HG03460 (cell line): ENCODE data around the gene CUBN.

Experiments used
- ATAC-seq: cut with Tn5 transposase; IDR thresholded peaks from one replicate; pipeline ENCODE4 v1.9.1; 2021; ENCODE audit not compliant: unreplicated experiment

CUBN gene

DNA sequence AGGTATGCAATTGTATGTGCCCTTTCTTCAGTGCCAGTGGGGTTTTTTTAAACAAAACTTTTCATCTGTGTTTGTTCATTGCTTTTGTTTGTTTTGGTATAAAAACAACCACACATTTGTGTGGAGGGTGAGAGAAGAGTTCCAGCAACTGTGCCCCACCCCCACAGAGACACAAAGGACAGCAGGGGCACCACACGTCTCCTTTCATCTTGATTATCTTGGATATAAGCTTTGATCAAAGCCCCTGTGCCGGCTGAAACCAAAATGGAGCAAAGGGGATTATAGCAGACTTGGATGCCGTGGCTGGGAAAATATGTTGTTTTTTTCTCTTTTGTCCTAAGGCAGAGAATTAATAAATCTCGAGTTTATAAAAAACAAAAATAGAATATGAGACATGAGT lies 200.5 kb downstream of the CUBN start:
- ATAC-seq: no peak

DNA sequence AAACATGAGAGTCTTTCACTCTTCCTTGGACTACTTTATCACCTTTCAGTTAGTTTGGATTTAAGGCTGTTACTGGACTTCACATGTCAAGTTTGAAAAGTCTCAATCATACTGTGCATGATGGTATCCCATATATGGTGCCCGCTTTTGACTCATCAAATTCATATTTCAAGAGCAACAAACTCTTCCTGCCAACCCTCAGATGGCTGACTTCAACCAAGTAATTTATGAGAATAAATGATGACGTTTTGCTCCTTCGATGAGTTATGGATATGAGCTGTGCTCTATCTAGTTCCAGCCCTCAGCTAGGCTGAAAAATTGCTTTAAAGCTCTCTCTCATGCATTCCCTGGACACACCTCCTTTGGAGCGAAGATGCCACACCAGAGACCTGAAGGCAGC lies 202.1 kb downstream of the CUBN start:
- ATAC-seq: no peak

DNA sequence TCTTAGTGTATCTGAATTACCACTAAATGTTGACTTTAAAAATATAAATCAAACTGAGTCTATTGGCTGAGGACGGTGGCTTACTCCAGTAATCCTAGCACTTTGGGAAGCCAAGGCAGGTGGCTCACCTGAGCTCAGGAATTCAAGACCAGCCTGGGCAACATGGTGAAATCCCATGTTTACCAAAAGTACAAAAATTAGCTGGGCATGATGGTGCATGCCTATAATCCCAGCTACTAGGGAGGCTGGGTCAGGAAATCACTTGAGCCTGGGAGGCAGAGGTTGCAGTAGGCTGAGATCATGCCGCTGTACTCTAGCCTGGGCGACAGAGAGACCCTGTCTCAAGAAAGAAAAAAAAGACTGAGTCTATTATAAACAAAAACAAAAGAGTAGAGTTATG lies 205.9 kb downstream of the CUBN start:
- no peak for ATAC-seq

DNA sequence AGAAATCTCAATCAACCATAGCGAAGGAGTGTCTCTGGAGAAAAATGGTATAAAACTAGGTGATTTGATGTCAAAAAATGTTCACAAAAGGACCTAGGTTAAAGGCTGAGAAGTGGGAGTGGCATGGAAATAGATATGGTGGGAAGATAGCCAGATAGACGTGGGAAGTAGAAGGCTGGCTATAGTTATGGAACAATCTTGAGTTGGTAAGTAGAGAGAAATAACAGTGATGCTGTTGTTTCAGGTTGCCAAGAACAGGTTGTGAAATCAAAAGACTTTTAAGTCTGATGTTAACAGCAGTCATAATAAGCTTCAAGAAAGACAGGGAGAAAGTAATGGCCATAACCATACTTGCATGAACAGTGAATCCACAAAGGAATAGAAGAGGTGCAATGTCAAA lies 206.3 kb downstream of the CUBN start:
- no peak for ATAC-seq

DNA sequence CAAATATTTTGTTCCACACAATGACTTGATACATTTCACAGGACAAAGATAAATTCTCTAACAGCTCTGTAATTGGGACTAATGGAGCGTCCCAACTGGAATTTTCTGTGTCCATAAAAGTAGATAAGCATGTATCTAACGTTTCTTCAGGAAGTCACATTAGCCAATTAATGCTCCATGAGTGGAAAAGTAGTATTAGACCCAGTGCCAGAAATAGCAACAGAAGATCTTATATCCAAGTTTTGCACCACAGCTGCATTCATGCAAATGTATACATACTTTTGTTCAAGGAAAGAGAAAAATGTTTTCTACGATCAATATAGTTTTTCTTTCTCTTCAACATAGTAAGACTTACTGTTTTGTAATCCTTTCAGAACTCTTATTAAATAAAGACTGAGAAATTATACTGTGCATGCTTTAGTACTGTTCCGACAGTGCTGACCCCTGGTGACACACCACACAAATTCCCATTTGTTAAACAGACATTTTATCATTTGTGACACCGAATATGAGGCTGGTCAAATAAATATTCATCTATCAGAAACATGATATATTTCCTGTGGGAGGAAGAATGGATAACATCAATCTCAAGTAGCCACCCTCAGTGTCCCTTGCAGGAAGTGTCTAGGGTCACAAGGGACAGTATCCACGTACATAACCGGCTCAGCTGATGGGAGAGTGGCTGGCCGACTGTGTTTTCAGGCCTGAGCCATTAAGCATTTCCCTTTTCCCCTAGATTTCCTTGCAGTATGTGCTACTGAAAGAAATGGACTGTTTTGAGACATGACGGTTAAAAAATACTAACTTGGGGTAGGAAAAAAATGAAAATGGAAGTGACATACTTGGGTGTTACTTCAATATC lies 210.3 kb downstream of the CUBN start:
- no peak for ATAC-seq

DNA sequence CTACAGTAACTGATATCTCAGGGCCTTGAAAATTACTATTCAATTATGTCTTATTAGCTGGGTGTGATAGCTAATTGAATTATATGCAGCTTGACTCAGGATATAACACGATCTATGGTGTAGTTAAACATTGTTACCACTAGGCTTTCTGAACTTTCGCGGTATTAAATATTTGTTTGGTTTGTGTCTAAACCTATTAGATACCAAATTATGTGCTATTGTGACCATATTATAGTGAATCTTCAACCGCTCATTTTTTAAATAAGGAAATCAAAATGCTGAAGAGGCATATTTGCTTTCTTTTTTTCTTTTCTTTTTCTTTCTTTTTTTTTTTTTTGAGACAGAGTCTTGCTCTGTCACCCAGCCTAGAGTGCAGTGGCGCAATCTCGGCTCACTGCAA lies 213.1 kb downstream of the CUBN start:
- ATAC-seq: no peak

DNA sequence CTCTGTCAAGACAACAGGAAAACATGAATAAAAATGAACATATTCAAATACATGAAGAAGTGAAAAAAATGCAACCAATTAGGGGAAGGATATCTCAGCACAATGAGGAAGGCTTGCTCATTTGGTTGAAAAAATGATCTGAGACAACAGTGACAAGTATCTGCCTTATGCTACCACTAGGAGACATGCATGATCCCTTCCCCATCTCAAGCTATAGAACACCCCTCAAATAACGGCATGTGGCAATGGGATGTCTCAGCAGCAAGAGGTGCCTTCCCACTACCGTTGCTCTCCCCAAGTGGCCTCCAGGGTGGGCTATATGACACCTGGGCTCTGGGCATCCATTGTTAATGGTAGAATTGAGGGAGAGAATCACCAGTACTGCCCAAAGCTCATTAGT lies 214.3 kb downstream of the CUBN start:
- no peak for ATAC-seq

DNA sequence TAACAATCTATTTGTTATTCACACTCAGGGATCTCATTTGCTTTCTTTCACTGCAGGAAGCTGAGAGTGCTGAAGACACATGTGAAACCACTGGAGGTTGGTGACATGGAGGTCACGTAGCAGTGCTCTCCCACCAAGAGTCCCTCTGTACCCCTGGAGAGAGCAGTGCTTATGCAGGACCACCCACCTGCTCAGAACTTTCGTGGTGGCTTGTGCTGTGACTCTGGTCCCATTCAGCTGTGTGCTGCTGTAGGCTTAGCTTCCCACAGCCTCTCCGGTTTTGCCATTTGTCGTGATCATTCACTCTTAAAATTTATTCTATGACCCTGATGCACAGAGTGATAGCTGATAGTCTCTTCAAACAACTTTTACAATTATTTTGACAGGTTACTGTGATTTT lies 216.3 kb downstream of the CUBN start:
- no peak for ATAC-seq

DNA sequence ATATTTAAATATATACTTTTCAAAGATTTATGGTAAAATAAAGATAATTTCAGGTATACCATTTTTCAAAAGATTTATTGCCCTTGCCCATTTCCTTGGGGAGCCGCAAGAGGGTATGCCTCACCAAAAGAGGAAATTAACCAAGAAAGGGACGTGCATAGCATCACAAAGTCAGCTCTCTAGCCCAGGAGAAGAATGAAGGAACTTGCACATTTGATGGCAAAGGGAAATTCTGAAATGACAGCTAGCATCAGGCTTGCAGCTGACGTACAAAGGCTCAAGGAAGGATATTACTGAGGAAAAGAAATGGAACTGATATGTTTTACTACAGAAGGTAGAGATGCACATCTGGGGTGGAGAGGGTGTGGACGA lies 218.8 kb downstream of the CUBN start:
- no peak for ATAC-seq

DNA sequence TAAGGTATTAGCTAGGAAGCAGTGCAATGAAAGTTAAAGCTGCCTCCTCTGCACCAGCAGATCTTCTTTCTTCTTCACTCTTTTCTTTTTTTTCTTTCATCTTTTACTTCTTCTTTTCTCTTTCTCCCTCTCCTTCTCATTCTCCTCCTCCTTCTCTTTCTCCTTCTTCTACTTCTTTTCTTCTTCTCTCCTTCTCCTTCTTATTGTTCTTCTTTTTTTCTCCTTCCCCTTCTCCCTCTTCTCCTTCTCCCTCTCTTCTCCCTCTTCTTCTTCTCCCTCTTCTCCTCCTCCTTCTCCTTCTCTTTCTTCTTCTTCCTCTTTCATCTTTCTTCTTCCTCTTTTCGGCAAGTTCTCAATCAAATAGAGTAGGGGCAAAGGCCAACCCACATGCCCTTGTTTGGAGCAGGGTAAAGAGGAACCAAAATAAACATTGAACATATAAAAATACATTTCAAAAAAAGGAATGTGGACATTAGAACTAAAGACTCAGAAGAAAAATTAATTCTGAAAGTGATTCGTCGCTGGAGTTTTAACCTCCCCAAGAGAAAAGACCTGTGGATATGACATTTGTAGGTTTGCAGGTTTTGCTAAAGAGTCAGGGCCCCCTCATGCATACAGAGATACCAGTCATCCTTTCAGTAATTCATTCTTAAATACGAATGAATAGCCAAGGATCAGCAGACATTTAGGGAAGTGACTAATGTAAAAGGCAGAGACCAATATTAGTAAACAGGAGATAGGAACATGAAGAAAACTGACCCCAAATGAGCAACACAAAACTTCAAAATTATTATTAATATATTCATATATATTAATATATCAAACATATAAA lies 219.4 kb downstream of the CUBN start:
- no peak for ATAC-seq

DNA sequence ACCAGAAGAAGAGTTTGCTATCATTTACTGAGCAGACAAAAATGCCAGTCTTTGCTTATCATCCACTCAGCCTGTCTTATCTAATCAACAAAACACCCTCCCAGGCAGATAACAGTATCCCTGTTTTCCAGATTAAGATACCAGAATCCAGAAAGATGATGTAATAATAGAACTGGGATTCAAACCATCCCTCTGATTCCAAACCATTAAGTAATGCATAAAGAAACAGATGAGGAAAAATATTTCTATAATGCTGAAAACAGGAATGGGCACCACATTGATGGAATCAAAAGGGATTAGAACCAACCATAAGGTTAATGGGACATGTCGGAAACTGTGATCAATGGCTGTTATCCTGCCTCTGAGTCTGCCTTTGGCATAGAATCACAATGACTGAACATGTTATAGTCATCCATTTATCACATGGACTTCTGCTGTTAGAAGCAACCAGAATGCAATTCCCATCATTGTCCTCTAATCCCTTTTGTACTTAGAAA lies 220.3 kb downstream of the CUBN start:
- no peak for ATAC-seq

DNA sequence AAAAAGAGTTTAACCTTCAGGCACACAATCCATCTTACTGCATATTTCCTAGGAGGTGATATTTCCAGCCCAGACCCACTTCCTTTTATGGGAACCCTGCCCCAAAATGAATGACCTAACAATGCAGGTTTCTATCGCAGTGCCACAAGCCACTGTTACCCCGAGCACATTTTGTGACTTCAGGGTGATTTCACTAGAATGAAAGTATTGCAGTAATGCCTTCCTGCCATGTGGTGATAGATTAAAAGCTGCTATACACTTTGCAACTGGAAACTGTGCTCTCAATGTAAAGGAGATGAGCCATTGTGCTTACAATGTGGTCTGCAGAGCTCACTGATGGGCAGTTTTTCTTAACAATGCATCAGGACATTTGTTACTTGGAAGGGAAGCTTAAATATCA lies 221.9 kb downstream of the CUBN start:
- ATAC-seq: no peak

DNA sequence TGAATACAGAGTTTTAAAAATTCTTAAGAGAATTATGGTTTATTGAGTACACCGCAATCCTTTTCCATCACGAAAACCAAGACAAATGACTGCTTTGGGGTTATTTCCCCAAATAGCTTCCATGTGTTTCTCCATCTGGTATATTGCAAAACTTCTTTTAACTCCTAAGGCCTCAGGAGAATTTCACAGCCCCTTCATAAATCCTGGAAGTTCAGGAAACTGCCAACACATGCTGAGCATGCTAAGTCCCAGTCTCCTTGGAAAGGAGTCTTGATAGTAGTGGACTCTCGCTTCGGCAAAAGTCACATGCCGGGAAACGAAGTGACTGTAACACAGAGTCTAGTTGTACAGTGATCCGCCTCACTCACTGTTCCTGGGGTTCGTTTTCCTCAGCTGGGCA lies 224.3 kb downstream of the CUBN start:
- no peak for ATAC-seq

DNA sequence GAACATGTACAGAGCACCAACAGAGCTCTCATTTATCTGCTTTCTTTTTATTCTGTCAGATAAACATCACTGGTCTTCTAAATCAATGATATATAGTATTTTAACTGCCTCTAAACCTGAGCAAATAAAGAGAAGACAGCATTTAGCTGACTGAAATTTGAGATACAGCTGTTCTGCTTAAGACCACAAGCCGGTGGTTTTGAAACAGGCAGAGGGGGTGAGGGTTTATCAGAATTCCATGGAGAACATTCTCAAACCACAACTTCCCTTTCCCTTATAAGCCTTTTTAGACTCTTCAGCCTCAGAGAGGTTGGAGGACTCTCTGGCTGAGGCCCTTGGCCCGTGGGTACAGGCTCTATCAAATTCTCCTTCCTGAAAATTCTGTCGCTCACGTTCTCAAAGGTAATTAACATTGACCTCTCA lies 225.0 kb downstream of the CUBN start:
- ATAC-seq: no peak

DNA sequence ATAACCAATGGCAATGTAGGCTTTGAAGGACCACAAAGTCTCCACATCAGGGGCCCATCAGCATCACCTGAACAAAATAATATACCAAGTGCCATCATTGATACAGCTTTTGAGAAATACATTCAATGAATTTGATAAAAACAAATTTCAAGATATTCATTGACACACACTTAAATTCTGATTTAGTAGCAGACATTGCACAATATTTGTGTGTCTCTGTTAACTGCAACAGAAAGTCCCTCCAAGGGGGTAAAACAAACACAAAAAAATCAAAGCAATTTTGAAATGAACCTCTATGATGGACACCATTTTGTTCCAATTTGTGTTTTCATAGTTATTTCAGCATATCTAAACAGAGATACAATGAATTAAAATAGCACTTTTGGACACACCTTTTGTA lies 225.6 kb downstream of the CUBN start:
- no peak for ATAC-seq

DNA sequence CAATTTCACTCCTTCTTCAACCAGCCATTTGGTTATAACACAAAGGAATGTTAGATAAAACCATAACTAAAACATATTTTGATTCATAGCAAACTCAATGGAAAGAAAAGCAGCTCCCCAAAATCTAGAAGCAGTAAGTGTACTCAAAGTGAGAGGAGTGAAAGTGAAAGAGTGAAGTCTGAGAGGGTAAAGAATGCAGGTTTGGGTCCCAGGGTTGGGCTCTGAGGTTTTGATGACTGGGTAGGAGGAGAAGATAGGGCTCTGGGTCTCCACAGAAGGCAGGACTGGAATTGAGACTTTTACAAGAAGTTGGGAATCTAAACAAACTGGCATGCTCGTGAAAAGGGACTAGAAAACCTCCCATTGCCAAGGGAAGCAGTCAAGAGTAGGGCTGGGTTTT lies 227.0 kb downstream of the CUBN start:
- ATAC-seq: no peak

DNA sequence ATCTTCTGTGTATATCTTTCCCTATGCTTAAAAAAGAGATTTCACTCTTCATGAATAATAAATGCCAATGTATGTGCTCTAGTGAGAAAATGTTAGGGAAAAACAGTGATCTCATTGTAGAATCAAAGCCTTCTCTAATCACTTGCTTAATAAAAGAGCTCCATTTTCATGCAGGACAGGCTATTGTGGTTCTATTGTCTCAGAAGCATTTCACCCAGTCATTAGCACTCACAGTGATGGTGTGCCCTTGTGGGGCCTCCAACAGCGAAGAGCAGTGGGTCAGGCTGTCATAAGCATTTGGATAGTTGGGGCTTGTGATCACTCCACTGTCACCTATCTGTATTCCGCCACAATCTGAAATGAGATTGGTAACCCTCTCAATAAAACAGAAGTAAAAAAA lies 228.5 kb downstream of the CUBN start:
- ATAC-seq: no peak

DNA sequence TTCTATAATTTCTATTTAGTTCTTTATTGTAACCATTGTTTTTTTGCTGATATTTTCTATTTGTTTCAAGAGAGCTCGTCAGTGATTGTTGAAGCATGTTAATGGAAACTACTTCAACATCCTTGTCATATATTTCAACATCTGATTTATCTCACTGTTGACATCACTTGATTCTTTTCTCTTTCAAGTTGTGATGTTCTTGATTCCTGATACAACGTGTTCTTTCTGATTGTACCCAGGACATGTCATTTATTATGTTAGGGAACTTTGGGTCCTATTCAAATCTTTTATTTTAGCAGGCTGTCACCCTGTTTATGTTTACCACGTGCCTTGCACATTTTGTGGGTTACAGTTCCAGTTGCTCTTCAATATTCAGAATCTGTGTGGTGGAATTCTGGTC lies 232.6 kb downstream of the CUBN start:
- no peak for ATAC-seq

DNA sequence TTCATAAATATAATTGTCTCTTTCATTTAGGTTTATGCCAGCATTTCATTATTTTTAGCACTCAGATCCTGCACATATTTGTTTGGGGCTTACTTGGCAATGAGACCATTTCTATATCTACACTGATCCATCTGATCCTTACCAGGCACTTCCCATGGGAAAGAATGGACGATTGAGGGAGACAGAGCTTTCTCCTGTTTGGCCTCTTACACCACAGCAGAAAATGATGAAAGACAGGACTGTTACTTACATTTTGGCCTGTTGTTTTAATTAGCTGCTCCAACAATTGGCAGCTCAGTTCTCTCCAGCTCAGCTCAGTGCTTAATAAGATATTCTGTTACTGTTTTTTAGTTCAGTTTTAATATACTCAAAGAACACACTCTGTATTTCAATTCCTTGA lies 234.8 kb downstream of the CUBN start:
- no peak for ATAC-seq

DNA sequence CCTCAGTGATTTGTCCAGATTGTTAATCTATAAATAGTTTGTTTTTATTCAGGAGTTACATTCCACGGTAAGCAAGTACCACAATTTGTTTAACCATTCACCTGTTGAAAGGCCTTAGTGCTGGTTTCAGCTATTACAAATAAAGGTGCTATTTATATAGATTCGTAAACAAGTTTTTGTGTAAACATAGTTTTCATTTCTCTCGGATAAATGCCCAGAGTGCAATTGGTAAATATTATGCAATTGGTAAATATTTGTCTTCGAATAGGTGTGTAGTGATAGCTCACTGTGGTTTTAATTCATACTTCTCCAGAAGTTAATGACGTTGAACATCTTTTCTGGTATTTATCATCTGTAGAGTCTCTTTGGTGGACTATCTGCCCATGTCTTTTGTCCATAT lies 235.9 kb downstream of the CUBN start:
- ATAC-seq: no peak

DNA sequence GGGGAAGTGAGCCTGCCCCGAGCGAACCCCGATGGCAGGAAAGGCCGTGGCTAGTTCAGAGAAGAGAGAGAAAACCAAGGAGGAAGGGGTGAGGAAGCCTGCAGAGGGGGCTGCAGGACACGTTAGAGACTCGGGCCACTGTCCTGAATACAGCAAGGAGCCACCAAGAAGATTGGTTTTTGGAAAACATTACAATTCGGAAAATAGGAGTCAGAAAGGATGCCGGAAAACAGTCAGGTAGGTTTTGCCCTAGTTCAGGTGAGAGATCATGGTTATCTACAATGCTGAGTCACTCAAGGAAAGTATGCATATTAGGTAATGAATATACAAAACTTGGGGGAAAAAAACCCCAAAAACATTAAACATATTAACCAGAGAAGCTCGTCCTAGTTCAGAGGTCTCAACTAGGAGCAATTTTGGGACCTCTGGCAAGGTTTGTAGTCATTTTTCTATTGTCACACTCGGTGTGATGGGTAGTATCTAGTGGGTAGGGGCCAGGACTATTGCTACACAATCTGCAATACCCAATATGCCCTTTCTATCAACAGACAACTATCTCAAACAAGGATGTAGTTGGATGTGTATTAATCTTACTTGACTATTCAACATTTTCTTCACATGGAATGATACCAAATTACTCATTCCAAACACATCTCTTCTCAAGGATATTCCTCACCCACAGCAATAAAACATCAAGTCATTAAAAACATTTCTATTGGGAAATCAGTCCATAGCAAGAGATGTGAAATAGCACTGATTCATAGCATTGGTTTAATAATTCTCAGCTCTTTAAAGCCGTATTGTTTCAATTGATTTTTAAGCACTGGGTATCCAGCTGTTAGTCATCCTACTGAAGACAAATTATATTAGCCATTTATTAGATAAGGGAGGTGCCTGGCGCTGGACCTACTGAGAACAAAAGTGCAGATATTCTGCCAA lies 238.0 kb downstream of the CUBN start:
- ATAC-seq: peak; percentile 56
